GM23248 (cell line): ENCODE measurements around the gene SH3RF3. TPM values are rescaled to one million over a fixed set of nuclear protein-coding genes. Genes with fewer than 3 reads are reported as not detected.

ENCODE experiments used
- DNase-seq: peaks from one replicate; pipeline ENCODE4 v3.0.0-alpha.2; 2015
- H2AFZ ChIP-seq: fragments of 200-600 bp; sonication (generic); 2 replicates; pipeline ENCODE4 v1.6.1; 2016; ENCODE audit warnings: antibody characterized with exemption
- H3F3A ChIP-seq: fragments of 200-600 bp; sonication (generic); 2 replicates; pipeline ENCODE4 v1.6.1; 2016; ENCODE audit warnings: mild to moderate bottlenecking, antibody characterized with exemption, mixed run types; ENCODE audit not compliant: insufficient read depth
- H3K27ac ChIP-seq: fragments of 200-600 bp; sonication (generic); 2 replicates; pipeline ENCODE4 v1.5.1; 2016; ENCODE audit warnings: mild to moderate bottlenecking
- H3K27me3 ChIP-seq: fragments of 200-600 bp; sonication (generic); replicated peaks from 2 replicates; pipeline ENCODE4 v1.6.1; 2016; ENCODE audit warnings: mild to moderate bottlenecking; ENCODE audit not compliant: insufficient read depth
- H3K36me3 ChIP-seq: fragments of 200-600 bp; sonication (generic); 2 replicates; pipeline ENCODE4 v1.6.1; 2016; ENCODE audit warnings: low read depth, mild to moderate bottlenecking
- H3K4me1 ChIP-seq: fragments of 200-600 bp; sonication (generic); 2 replicates; pipeline ENCODE4 v1.6.1; 2016; ENCODE audit warnings: mild to moderate bottlenecking; ENCODE audit not compliant: insufficient read depth
- H3K4me2 ChIP-seq: fragments of 200-600 bp; sonication (generic); one replicate; pipeline ENCODE4 v1.6.1; 2016; ENCODE audit warnings: mild to moderate bottlenecking; ENCODE audit not compliant: unreplicated experiment
- H3K4me3 ChIP-seq: fragments of 200-600 bp; sonication (generic); 2 replicates; pipeline ENCODE4 v1.5.1; 2016; ENCODE audit warnings: mild to moderate bottlenecking
- H3K79me2 ChIP-seq: fragments of 200-600 bp; sonication (generic); 2 replicates; pipeline ENCODE4 v1.6.1; 2016; ENCODE audit warnings: mild to moderate bottlenecking; ENCODE audit not compliant: insufficient read depth
- H3K9ac ChIP-seq: fragments of 200-600 bp; sonication (generic); 2 replicates; pipeline ENCODE4 v1.6.1; 2016; ENCODE audit warnings: mild to moderate bottlenecking
- H3K9me2 ChIP-seq: fragments of 200-600 bp; sonication (generic); 2 replicates; pipeline ENCODE4 v1.6.1; 2016; ENCODE audit warnings: mixed run types, mild to moderate bottlenecking, moderate library complexity; ENCODE audit not compliant: insufficient read depth
- H3K9me3 ChIP-seq: fragments of 200-600 bp; sonication (generic); one replicate; pipeline ENCODE4 v1.6.1; 2017; ENCODE audit warnings: low read depth
- H4K20me1 ChIP-seq: fragments of 200-600 bp; sonication (generic); 2 replicates; pipeline ENCODE4 v1.6.0; 2016; ENCODE audit not compliant: insufficient read depth
- EZH2 ChIP-seq: fragments of 200-600 bp; sonication (generic); IDR thresholded peaks from 2 replicates; pipeline ENCODE4 v1.6.1; 2018; ENCODE audit warnings: antibody characterized with exemption, mild to moderate bottlenecking; ENCODE audit not compliant: insufficient read depth, poor library complexity, severe bottlenecking
- EZH2phosphoT487 ChIP-seq: fragments of 200-600 bp; sonication (generic); IDR thresholded peaks from 2 replicates; pipeline ENCODE4 v1.6.1; 2018; ENCODE audit warnings: antibody characterized with exemption, moderate library complexity, mild to moderate bottlenecking, low read depth; ENCODE audit not compliant: insufficient read depth
- WGBS, 2 experiments: methylation state at CpG; one replicate each; pipeline ENCODE4 v1.1.6; 2015 to 2017; ENCODE audit warnings: low lambda C conversion rate in 2 of 2, low coverage in 1 of 2; ENCODE audit errors: missing lambda C conversion rate in 2 of 2; 5-methylcytosine and 5-hydroxymethylcytosine counted together
- in situ Hi-C: fragments of 300-500 bp; cut with MboI; formaldehyde crosslinking; loops from 2 replicates; pipeline ENCODE4 v1.15.0; 2020
- polyA plus RNA-seq: library from polyadenylated mRNA; unstranded; fragments of >200 nt; fragmentation: Nextera tagmentation; extraction: Ambion mirVana; gene quantifications from 2 replicates; pipeline ENCODE4 v1.2.1, GENCODE V29; 2016
- total RNA-seq: library from RNA; depleted of rRNA; stranded (reverse); fragments of >200 nt; shearing (Covaris generic); gene quantifications from 2 replicates; pipeline ENCODE4 v1.2.3, GENCODE V29; 2014

Gene SH3RF3
- total and polyA plus RNA-seq, 2 experiments from 2014 or later: 1.5 to 5.2 TPM

- in situ Hi-C loops: no loop called here
- Histone ChIP-seq H3K4me2 (no peak overlapping the region), H3K36me3 (no peaks in the 10 kb centered on the region), H4K20me1 (no peaks in the 10 kb centered on the region), H3K4me1 (peaks cover 3% of the 10 kb centered on the region), H3K4me3 (no peak overlapping the region), H3F3A (peaks cover 3% of the 10 kb centered on the region), H3K9me3 (no peaks in the 10 kb centered on the region), H2AFZ (no peak overlapping the region), H3K9me2 (no peaks in the 10 kb centered on the region), H3K9ac (no peak overlapping the region), H3K27ac (no peak overlapping the region), H3K27me3 (no peaks in the 10 kb centered on the region), H3K79me2 (peaks cover 22% of the 10 kb centered on the region)
- DNase-seq: no peak
- 94 to 98% methylated on average over 22 of the region's 22 CpGs for WGBS, 2 experiments
- TF ChIP-seq EZH2: no peak
These were observed 74.4 kb downstream of the SH3RF3 start for GRCh38 chr2:109203246-109204011.

GRCh38 chr2:109204412-109204811 is 75.4 kb downstream of the SH3RF3 start:
- Histone ChIP-seq H3K9ac (no peak overlapping the region), H3K4me2 (no peak overlapping the region), H3K4me1 (peaks cover 13% of the 10 kb centered on the region), H3F3A (peaks cover 13% of the 10 kb centered on the region), H3K9me2 (no peaks in the 10 kb centered on the region), H3K9me3 (no peaks in the 10 kb centered on the region), H3K36me3 (no peaks in the 10 kb centered on the region), H4K20me1 (no peaks in the 10 kb centered on the region), H2AFZ (no peak overlapping the region), H3K27ac (no peak overlapping the region), H3K79me2 (peaks cover 22% of the 10 kb centered on the region), H3K27me3 (no peaks in the 10 kb centered on the region), H3K4me3 (no peak overlapping the region)
- no peak for DNase-seq
- 99 to 100% methylated on average over 3 of the region's 3 CpGs for WGBS, 2 experiments
- TF ChIP-seq EZH2phosphoT487: no peak
- TF ChIP-seq EZH2: no peak
- in situ Hi-C loops: no loop called here

- Histone ChIP-seq H3K36me3 (no peaks in the 10 kb centered on the region), H3K4me1 (peaks cover 22% of the 10 kb centered on the region), H3K27ac (no peak overlapping the region), H3K4me2 (no peak overlapping the region), H3K4me3 (no peak overlapping the region), H3K79me2 (peaks cover 22% of the 10 kb centered on the region), H3K9me3 (no peaks in the 10 kb centered on the region), H3K27me3 (no peaks in the 10 kb centered on the region), H3K9ac (no peak overlapping the region), H4K20me1 (no peaks in the 10 kb centered on the region), H3F3A (peaks cover 23% of the 10 kb centered on the region), H3K9me2 (no peaks in the 10 kb centered on the region), H2AFZ (no peak overlapping the region)
- WGBS, 2 experiments: 98% methylated on average over 6 of the region's 6 CpGs
- TF ChIP-seq EZH2phosphoT487 (no peak), EZH2 (no peak)
- no peak for DNase-seq
- in situ Hi-C loops: no loop called here
These were observed 76.4 kb downstream of the SH3RF3 start for GRCh38 chr2:109205447-109205846.

- H3K36me3 ChIP-seq: no peaks in the 10 kb centered on the region
- TF ChIP-seq EZH2phosphoT487: no peak
- TF ChIP-seq EZH2: no peak
- peaks cover 22% of the 10 kb centered on the region for H3K79me2 ChIP-seq
- H3K27ac ChIP-seq: no peak overlapping the region
- H3K9ac ChIP-seq: no peak overlapping the region
- H3F3A ChIP-seq: peaks cover 28% of the 10 kb centered on the region
- no peak overlapping the region for H3K4me3 ChIP-seq
- in situ Hi-C loops: no loop called here
- H3K4me2 ChIP-seq: no peak overlapping the region
- H3K27me3 ChIP-seq: no peaks in the 10 kb centered on the region
- no peaks in the 10 kb centered on the region for H4K20me1 ChIP-seq
- H3K4me1 ChIP-seq: peaks cover 31% of the 10 kb centered on the region
- no peaks in the 10 kb centered on the region for H3K9me2 ChIP-seq
- no peak overlapping the region for H2AFZ ChIP-seq
- DNase-seq: no peak
- H3K9me3 ChIP-seq: no peaks in the 10 kb centered on the region
- 100% methylated on average over 2 of the region's 2 CpGs for WGBS, 2 experiments
These were observed 77.7 kb downstream of the SH3RF3 start for GRCh38 chr2:109206569-109207146.
